ENCODE data around the gene GIPC2. TPM values are rescaled to one million over a fixed set of nuclear protein-coding genes. Genes with fewer than 3 reads are reported as not detected.

Gene GIPC2
- total and polyA plus RNA-seq, 2 experiments from 2014 or later = 0.30 TPM; not detected in 1

GRCh38 chr1:78004719-78005447 is 40.9 kb upstream of the GIPC2 start, which contains the start of gene DNAJB4:
Gene DNAJB4 (plus strand): TSS chr1:78004939. CDS start chr1:78005111, 172 bp downstream.
- Histone ChIP-seq H3K4me3 (peak within 1 kb of the TSS; percentile 87), H3K27me3 (no peaks in the 10 kb centered on the region), H3K27ac (peak within 1 kb of the TSS; percentile 99), H3K4me1 (ENCODE audit: low read depth) (peaks cover 20% of the 10 kb centered on the region), H3K36me3 (no peaks in the 10 kb centered on the region), H3K9me3 (ENCODE audit: low read depth) (no peaks in the 10 kb centered on the region)
- TF ChIP-seq, protein P1, sequence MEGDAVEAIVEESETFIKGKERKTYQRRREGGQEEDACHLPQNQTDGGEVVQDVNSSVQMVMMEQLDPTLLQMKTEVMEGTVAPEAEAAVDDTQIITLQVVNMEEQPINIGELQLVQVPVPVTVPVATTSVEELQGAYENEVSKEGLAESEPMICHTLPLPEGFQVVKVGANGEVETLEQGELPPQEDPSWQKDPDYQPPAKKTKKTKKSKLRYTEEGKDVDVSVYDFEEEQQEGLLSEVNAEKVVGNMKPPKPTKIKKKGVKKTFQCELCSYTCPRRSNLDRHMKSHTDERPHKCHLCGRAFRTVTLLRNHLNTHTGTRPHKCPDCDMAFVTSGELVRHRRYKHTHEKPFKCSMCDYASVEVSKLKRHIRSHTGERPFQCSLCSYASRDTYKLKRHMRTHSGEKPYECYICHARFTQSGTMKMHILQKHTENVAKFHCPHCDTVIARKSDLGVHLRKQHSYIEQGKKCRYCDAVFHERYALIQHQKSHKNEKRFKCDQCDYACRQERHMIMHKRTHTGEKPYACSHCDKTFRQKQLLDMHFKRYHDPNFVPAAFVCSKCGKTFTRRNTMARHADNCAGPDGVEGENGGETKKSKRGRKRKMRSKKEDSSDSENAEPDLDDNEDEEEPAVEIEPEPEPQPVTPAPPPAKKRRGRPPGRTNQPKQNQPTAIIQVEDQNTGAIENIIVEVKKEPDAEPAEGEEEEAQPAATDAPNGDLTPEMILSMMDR (IDR thresholded peaks at IDR 0.05; ENCODE audit: low read depth, low read length) = no peak
- peak; percentile 96 to 99 for DNase-seq (ENCODE audit: low read depth in 1 of 2, low spot score in 1 of 2)

DNA sequence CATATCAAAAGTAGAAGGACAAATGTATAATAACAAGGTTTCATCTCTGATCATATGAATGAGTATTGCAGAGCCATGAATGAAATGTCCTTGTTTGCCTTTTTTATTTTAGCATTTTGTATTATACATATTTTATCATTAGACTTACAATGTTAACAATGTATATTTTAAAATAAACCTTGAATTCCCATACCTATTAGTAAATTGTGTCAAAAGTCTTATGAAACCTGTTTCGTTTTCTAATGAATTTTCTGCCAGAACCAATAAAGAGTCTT is 40.4 kb upstream of the GIPC2 start:
- H3K36me3 ChIP-seq = no peaks in the 10 kb centered on the region
- TF ChIP-seq, protein P1 (IDR thresholded peaks at IDR 0.05; ENCODE audit: low read depth, low read length) = no peak
- peak overlapping the region; percentile 99 for H3K27ac ChIP-seq
- peak overlapping the region; percentile 87 for H3K4me3 ChIP-seq
- H3K9me3 ChIP-seq (ENCODE audit: low read depth) = no peaks in the 10 kb centered on the region
- no peaks in the 10 kb centered on the region for H3K27me3 ChIP-seq
- peaks cover 25% of the 10 kb centered on the region for H3K4me1 ChIP-seq (ENCODE audit: low read depth)
- no peak for DNase-seq (ENCODE audit: low read depth in 1 of 2, low spot score in 1 of 2)

GRCh38 chr1:78005755-78006154 is 40.0 kb upstream of the GIPC2 start:
- Histone ChIP-seq H3K27me3 (no peaks in the 10 kb centered on the region), H3K4me3 (peak overlapping the region; percentile 87), H3K9me3 (ENCODE audit: low read depth) (no peaks in the 10 kb centered on the region), H3K27ac (peak overlapping the region; percentile 99), H3K4me1 (ENCODE audit: low read depth) (peaks cover 28% of the 10 kb centered on the region), H3K36me3 (no peaks in the 10 kb centered on the region)
- DNase-seq (ENCODE audit: low read depth in 1 of 2, low spot score in 1 of 2) = peak; percentile 68 to 93
- TF ChIP-seq, protein P1 (IDR thresholded peaks at IDR 0.05; ENCODE audit: low read depth, low read length) = no peak

DNA sequence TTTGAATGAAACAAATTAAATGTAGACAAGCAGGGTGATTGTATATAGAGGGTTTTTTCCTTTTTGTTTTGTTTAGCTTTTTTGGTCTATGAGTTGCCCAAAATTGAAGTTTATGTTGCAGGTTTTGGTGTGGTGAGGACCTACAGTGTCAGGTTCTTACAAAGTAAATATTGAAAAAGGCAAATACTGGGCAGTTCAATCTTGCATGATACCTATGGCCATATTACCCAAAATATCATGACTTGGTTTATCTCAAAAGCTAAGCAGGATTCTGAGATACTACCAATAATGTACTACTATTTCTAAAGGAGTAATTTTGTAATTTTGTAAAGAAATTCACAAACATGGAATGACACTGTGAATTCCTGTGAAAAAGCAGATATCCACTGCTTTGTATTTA is 39.2 kb upstream of the GIPC2 start:
- TF ChIP-seq, protein P1 (IDR thresholded peaks at IDR 0.05; ENCODE audit: low read depth, low read length) = no peak
- no peaks in the 10 kb centered on the region for H3K36me3 ChIP-seq
- H3K9me3 ChIP-seq (ENCODE audit: low read depth) = no peaks in the 10 kb centered on the region
- H3K27ac ChIP-seq = no peak overlapping the region
- H3K4me3 ChIP-seq = peak overlapping the region; percentile 87
- no peaks in the 10 kb centered on the region for H3K27me3 ChIP-seq
- peaks cover 34% of the 10 kb centered on the region for H3K4me1 ChIP-seq (ENCODE audit: low read depth)
- no peak for DNase-seq (ENCODE audit: low read depth in 1 of 2, low spot score in 1 of 2)

DNA sequence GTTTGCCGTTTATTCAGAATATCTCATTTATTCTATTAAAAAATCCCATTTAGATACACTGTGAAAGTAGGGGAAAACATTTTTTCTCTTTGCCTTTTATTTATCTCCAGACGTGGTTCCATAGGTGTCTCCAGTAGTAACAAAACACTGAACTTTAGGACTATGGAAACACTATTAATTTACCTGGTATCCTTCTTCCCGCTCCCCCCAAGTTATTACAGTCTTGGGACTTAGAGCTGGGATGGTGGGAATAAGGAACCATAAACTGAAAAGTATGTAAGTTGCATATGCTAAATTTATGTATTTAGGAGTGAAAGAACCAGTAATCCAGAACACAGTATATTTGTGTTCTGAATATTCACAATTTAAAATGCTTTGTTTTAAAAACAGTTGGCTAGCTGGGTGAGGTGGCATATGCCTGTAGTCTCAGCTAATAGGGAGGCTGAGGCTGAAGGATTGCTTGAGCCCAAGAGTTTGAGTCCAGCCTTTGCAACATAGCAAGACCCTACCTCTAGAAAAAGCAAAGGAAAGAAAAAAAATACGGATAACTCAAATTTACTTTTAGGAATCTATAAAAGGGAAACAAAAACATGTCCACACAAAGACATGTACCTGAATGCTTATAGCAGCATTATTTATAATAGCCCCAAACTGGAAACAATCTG is 38.0 kb upstream of the GIPC2 start:
- H3K4me3 ChIP-seq = peak overlapping the region; percentile 87
- TF ChIP-seq, protein P1 (IDR thresholded peaks at IDR 0.05; ENCODE audit: low read depth, low read length) = no peak
- H3K27me3 ChIP-seq = no peaks in the 10 kb centered on the region
- DNase-seq (ENCODE audit: low read depth in 1 of 2, low spot score in 1 of 2) = no peak
- H3K4me1 ChIP-seq (ENCODE audit: low read depth) = peaks cover 34% of the 10 kb centered on the region
- H3K27ac ChIP-seq = no peak overlapping the region
- no peaks in the 10 kb centered on the region for H3K36me3 ChIP-seq
- H3K9me3 ChIP-seq (ENCODE audit: low read depth) = no peaks in the 10 kb centered on the region
